ENCODE data around the gene FAM120B. TPM values are rescaled to one million over a fixed set of nuclear protein-coding genes. Genes with fewer than 3 reads are reported as not detected.
A peak's percentile ranks its signal among the peaks of the same experiment; 100 is the strongest.
"Not testable (repeated sequence)": the region's sequence is repeated elsewhere in the genome, so short reads cannot be mapped to it uniquely, and the experiment has no call there.

FAM120B gene
- total RNA-seq, 2 donors from 2014 or later = 14.1 to 25.9 TPM

DNA sequence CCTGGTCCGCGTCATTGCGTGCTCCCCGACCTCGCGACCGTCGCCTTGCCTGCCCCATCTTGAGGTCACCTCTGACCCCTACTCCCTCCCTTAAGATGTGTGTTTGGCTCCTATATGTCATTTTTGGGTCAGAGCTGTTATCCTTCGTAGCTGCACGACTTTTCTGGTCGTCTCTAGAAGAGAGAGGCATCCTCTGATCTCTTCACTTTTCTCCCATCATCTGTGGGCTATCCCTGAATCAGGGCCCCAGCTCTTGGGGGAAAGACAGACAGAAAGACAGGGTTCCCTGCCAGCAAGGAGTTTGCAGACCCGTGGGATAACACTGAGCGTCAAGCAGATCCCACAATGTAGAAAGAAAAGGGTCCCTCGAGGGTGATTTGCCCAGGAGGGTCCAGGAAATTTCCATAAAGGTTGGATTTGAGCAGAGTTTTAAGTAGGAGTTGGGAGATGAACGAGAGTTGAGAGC is 555 bp downstream of the FAM120B start:
- peaks cover 8 to 23% of the 10 kb centered on the region in 2 donors for H3K36me3 Mint-ChIP-seq
- H3K9me3 Mint-ChIP-seq = no peaks in the 10 kb centered on the region
- ATAC-seq (no peak), DNase-seq (ENCODE audit: low spot score in 2 of 2) (no peak)
- peak overlapping the region; percentile 97 to 99 for H3K27ac Mint-ChIP-seq

GRCh38 chr6:170308761-170309160 is 2.2 kb downstream of the FAM120B start:
- Mint-ChIP-seq H3K27ac (peak overlapping the region in 1 of 2 donors; percentile 97), H3K9me3 (no peaks in the 10 kb centered on the region), H3K36me3 (peaks cover 8 to 23% of the 10 kb centered on the region in 2 donors)
- ATAC-seq (no peak), DNase-seq (ENCODE audit: low spot score in 2 of 2) (no peak)

DNA sequence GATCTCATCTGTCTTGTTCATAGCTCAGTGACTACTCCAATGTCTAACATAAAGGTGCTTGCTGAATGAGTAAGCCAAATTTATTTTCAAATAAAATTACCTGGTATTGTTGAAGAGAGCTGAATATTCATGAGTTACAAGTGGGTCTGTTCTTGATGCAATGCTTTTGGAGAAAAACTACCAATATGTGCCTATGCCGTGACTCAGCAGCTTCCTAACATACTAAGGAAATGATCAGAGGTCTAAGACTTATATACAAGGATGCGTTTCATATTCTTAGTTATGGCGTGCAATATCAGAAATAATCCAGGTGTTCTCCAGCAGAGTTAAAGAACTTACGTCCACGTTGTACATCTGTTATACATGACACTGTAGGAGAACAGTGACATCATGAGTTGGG is 5.1 kb downstream of the FAM120B start:
- Mint-ChIP-seq H3K9me3 (no peaks in the 10 kb centered on the region), H3K27ac (peak overlapping the region in 1 of 2 donors; percentile 15), H3K36me3 (peaks cover 8 to 23% of the 10 kb centered on the region in 2 donors)
- no peak for DNase-seq (ENCODE audit: low spot score in 2 of 2)
- no peak for ATAC-seq

DNA sequence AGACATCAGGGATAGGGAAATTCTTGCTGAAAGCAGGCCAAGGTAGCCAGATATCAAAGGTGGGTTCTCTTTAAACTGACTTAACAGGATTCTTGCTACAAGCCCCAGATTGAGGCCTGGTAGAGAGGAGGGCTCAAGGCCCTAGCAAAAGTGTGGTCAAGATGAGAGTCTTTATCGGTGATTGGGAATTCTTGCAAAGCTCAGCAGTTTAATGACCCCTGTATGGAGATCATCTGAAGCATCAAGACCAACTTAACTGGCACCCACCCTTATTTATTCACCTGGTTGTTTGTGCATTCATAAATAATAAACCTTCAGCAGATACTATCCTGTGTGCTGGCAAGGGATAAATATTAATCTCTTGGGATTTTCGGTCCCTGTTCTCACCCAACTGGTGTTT is 6.3 kb downstream of the FAM120B start:
- H3K27ac Mint-ChIP-seq = no peak overlapping the region
- DNase-seq (ENCODE audit: low spot score in 2 of 2) (no peak), ATAC-seq (no peak)
- H3K36me3 Mint-ChIP-seq = peaks cover 8 to 18% of the 10 kb centered on the region in 2 donors
- no peaks in the 10 kb centered on the region for H3K9me3 Mint-ChIP-seq

DNA sequence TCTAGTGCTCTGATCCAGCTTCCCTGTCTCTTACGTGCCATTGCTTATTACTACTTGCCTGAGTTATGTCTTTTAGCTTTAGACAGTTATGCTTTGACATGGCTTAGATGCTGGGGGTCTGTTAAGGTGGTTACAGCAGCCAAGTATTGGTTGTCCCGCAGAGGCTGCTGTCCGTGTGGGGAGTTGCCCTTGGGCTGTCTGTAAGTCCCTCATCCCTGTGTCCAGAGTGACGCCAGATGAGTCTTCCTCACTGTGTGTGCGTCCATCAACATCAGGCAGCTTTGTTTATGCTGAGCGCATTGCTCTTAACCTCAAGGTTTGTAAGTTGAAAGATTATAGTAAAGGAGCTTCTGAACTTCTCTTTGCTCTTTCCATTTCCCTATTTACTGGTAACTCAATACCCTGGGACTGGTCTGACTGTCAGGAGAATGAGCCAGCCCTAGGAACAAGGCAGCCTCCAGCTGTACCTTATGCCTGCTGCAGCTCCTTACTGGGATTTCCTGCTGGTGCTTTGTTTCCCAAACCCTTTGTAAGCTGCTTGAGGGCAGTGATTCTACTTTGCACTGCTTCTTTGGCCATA is 7.2 kb downstream of the FAM120B start:
- H3K9me3 Mint-ChIP-seq = no peaks in the 10 kb centered on the region
- DNase-seq (ENCODE audit: low spot score in 2 of 2) (no peak), ATAC-seq (no peak)
- H3K36me3 Mint-ChIP-seq = peaks cover 10 to 13% of the 10 kb centered on the region in 2 donors
- H3K27ac Mint-ChIP-seq = no peak overlapping the region

DNA sequence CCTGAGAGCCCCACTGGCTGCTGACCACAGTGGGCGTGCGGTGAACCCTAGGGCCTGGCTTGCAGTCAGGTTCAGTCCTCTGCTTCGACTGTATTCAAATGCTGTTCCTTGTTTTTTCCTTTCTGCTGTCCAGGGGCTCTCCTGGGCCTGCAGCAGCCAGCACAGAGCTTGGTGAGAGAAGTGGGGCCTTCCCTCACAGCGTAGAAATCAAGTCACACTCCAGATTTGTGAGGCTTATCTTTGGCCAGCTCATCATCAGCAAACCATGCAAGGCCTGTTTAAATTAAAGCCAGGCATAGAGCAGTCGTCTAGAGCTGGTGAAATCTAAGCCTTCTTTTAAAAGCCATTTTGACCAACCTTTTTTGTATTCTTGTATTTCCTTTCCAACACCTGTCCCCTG is 8.4 kb downstream of the FAM120B start:
- DNase-seq (ENCODE audit: low spot score in 2 of 2) (no peak), ATAC-seq (no peak)
- no peaks in the 10 kb centered on the region for H3K9me3 Mint-ChIP-seq
- peaks cover 14 to 20% of the 10 kb centered on the region in 2 donors for H3K36me3 Mint-ChIP-seq
- H3K27ac Mint-ChIP-seq = peak overlapping the region in 1 of 2 donors; percentile 88

DNA sequence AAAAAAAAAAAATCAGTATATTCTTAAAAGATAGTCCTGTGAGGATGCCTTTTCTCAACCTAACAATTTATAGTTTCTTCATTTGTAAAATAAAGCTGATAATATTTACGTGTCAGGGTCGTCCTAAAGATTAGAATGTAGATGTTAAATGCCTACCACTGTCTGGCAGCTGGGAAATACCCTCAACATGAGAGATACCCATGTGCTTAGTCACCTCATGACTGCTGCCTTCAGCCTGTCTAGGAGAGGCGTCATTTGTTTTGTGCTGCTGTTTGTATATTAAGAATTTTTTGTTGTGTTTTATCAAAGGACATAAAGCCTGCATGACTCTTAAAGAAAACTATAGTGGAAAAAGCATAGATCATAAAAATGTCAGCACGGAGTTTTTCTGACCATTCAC is 9.5 kb downstream of the FAM120B start:
- ATAC-seq = peak; percentile 61 to 70
- H3K9me3 Mint-ChIP-seq = no peaks in the 10 kb centered on the region
- DNase-seq (ENCODE audit: low spot score in 2 of 2) = no peak
- H3K36me3 Mint-ChIP-seq = peaks cover 18 to 27% of the 10 kb centered on the region in 2 donors
- no peak overlapping the region for H3K27ac Mint-ChIP-seq

GRCh38 chr6:170317076-170317475 is 10.5 kb downstream of the FAM120B start:
- ATAC-seq = no peak
- H3K9me3 Mint-ChIP-seq = no peaks in the 10 kb centered on the region
- DNase-seq (ENCODE audit: low spot score in 2 of 2) = no peak
- H3K36me3 Mint-ChIP-seq = peaks cover 21 to 32% of the 10 kb centered on the region in 2 donors
- H3K27ac Mint-ChIP-seq = no peak overlapping the region

DNA sequence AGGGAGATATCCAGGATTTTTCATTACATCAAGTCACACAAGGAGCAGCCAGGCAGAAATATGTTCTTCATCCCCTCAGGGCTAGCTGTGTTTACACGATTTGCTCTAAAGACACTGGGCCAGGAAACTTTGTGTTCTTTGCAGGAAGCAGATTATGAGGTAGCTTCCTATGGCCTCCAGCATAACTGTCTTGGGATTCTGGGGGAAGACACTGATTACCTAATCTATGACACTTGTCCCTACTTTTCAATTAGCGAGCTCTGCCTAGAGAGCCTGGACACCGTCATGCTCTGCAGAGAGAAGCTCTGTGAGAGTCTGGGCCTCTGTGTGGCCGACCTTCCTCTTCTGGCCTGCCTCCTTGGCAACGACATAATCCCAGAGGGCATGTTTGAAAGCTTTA is 11.2 kb downstream of the FAM120B start:
- ATAC-seq (no peak), DNase-seq (ENCODE audit: low spot score in 2 of 2) (no peak)
- H3K9me3 Mint-ChIP-seq = no peaks in the 10 kb centered on the region
- H3K36me3 Mint-ChIP-seq = peaks cover 28 to 33% of the 10 kb centered on the region in 2 donors
- peak overlapping the region in 1 of 2 donors; percentile 12 for H3K27ac Mint-ChIP-seq

DNA sequence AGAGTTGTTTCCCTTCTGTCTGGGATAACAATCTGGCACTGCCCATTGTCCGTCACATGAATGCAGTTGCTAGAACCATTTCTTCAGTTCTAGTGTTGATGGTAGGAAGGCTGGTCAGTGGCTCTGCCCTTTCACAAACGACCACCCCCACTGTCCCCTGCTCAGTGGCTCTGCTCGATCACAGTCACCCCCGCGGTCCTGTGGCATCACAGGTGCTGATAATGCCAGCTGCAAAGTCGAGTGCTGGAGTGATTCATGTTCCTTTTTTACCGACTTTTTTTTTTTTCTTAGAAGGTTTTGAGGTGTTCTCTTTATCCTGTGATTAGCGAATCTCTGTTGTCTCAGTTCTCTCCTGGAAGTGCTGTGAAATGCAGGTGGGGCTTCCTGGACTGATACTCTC is 22.8 kb downstream of the FAM120B start:
- DNase-seq (ENCODE audit: low spot score in 2 of 2) = no peak
- H3K27ac Mint-ChIP-seq = peak overlapping the region in 1 of 2 donors; percentile 39
- no peak for ATAC-seq
- H3K36me3 Mint-ChIP-seq = peaks cover 5 to 33% of the 10 kb centered on the region in 2 donors
- no peaks in the 10 kb centered on the region for H3K9me3 Mint-ChIP-seq

DNA sequence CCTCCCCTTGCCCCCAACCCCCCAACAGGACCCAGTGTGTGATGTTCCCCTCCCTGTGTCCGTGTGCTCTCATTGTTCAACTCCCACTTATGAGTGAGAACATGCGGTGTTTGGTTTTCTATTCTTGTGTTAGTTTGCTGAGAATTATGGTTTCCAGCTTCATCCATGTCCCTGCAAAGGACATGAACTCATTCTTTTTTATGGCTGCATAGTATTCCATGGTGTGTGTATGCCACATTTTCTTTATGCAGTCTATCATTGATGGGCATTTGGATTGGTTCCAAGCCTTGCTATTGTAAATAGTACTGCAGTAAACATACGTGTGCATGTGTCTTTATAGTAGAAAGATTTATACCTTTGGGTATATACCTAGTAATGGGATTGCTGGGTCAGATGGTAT is 28.6 kb downstream of the FAM120B start:
- ATAC-seq; H3K9me3 Mint-ChIP-seq; DNase-seq (ENCODE audit: low spot score in 2 of 2); H3K27ac Mint-ChIP-seq: not testable (repeated sequence)
- peaks cover 10 to 59% of the 10 kb centered on the region in 2 donors for H3K36me3 Mint-ChIP-seq

DNA sequence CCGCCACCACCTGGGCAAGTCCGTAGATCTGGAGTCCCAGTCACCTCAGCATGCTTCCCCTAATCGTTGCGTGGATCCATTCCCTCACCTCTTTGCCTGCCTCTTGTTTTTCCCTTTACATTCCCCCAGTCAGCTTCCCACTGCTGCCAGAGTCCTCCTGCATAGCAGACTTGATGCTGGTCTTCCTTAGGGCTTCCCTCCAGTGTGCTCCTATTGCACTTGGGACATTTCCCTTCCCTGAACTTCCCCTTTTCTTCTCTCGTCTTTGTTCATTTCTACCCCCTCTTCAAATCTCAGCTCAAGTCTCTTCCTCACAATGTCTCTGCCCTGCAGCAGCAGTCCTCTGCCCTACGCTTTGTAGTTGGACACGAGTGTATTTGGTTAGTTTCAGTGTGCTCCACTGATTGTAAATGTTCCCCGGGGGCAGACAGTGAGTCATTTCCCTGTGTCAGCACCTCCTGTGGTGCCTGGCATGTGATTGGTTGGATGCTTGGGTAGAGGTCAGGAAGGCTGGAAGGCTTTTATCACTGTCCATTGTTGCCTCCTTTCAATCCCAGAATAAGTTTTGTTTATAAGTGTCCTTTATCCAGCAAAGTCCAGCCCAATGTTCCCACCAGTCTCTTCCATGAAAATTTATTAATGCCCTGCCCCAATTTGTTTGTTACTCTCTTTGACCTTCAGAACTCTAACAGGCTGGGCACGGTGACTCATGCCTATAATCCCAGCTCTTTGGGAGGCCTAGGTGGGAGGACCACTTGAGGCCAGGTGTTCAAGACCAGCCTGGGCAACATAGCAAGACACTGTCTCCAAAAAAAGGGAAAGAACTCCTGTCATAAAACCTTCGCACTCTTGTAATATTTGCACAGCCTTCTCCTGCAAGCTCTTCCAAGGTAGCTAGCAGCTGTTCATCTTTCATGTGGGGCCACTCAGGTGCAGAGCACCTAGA is 38.3 kb downstream of the FAM120B start:
- H3K9me3 Mint-ChIP-seq = peaks cover 0 to 4% of the 10 kb centered on the region in 2 donors
- peaks cover 28 to 32% of the 10 kb centered on the region in 2 donors for H3K36me3 Mint-ChIP-seq
- DNase-seq (ENCODE audit: low spot score in 2 of 2) (peak in 1 of 2 donors; percentile 26), ATAC-seq (peak; percentile 38 to 79)
- H3K27ac Mint-ChIP-seq = peak overlapping the region; percentile 52 to 93

- Mint-ChIP-seq H3K9me3 (peaks cover 3 to 4% of the 10 kb centered on the region in 2 donors), H3K27ac (peak overlapping the region; percentile 52 to 93), H3K36me3 (peaks cover 28 to 38% of the 10 kb centered on the region in 2 donors)
- DNase-seq (ENCODE audit: low spot score in 2 of 2) (peak in 1 of 2 donors; percentile 44), ATAC-seq (peak; percentile 80 to 82)
Observed at GRCh38 chr6:170345662-170346061, 39.1 kb downstream of the FAM120B start.

DNA sequence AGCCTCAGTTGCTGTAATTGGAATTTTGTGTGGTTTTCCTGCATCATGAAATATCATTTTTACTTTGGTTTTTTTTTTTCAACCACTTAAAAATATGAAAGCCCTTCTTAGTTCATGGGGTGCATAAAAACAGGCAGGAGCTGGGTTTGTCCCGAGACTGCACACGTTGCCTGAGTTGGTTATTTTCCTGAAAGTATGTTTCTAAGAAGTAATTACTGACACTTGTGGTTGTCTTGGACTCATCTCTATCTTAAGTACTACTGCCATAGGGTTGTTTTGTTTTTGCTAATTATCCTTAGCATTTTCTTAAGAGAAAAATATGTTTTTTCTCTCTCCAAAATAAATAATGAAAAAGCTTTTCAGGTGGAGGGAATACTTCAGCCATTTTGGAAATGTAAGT is 40.1 kb downstream of the FAM120B start:
- ATAC-seq (peak in 1 of 2 donors; percentile 73), DNase-seq (ENCODE audit: low spot score in 2 of 2) (no peak)
- Mint-ChIP-seq H3K27ac (peak overlapping the region; percentile 52 to 95), H3K36me3 (peaks cover 38 to 48% of the 10 kb centered on the region in 2 donors), H3K9me3 (peaks cover 10 to 12% of the 10 kb centered on the region in 2 donors)

GRCh38 chr6:170347091-170347490 is 40.5 kb downstream of the FAM120B start:
- DNase-seq (ENCODE audit: low spot score in 2 of 2) = peak in 1 of 2 donors; percentile 23
- peak overlapping the region; percentile 52 to 95 for H3K27ac Mint-ChIP-seq
- peaks cover 10 to 17% of the 10 kb centered on the region in 2 donors for H3K9me3 Mint-ChIP-seq
- peak; percentile 34 to 81 for ATAC-seq
- peaks cover 40 to 53% of the 10 kb centered on the region in 2 donors for H3K36me3 Mint-ChIP-seq

GRCh38 chr6:170347975-170348374 is 41.4 kb downstream of the FAM120B start:
- no peak overlapping the region for H3K27ac Mint-ChIP-seq
- peaks cover 15 to 25% of the 10 kb centered on the region in 2 donors for H3K9me3 Mint-ChIP-seq
- DNase-seq (ENCODE audit: low spot score in 2 of 2) (no peak), ATAC-seq (no peak)
- peaks cover 45 to 62% of the 10 kb centered on the region in 2 donors for H3K36me3 Mint-ChIP-seq

- H3K27ac Mint-ChIP-seq; ATAC-seq; DNase-seq (ENCODE audit: low spot score in 2 of 2): not testable (repeated sequence)
- Mint-ChIP-seq H3K36me3 (peaks cover 34 to 61% of the 10 kb centered on the region in 2 donors), H3K9me3 (peaks cover 15 to 33% of the 10 kb centered on the region in 2 donors)
Observed at GRCh38 chr6:170351456-170351855, 44.9 kb downstream of the FAM120B start.

Measured in activated naive CD4-positive, alpha-beta T cell treated with anti-CD3 and anti-CD28 coated beads, Interleukin-2, amount 50 U/mL, for 72 hours (primary cell).